Neural crest cell (in vitro differentiated cells): ENCODE data around the gene MAP2K7. TPM values are rescaled to one million over a fixed set of nuclear protein-coding genes. Genes with fewer than 3 reads are reported as not detected.
A peak's percentile ranks its signal among the peaks of the same experiment; 100 is the strongest.

Experiments
- DNase-seq: peaks from one replicate; pipeline ENCODE4 v3.0.0; 2021; ENCODE audit warnings: low read depth, mixed read lengths, low spot score
- H3K27ac Mint-ChIP-seq: one replicate; pipeline ENCODE4 v1.8.0; 2021; ENCODE audit warnings: mild to moderate bottlenecking, mixed read lengths; ENCODE audit not compliant: unreplicated experiment
- H3K27me3 Mint-ChIP-seq: 2 replicates; pipeline ENCODE4 v1.8.0; 2021; ENCODE audit warnings: low read depth, mild to moderate bottlenecking, mixed read lengths
- H3K36me3 Mint-ChIP-seq: 2 replicates; pipeline ENCODE4 v1.8.0; 2021; ENCODE audit warnings: low read depth, mild to moderate bottlenecking, mixed read lengths
- H3K4me1 Mint-ChIP-seq: 2 replicates; pipeline ENCODE4 v1.8.0; 2021; ENCODE audit warnings: mixed read lengths
- H3K4me3 Mint-ChIP-seq: one replicate; pipeline ENCODE4 v1.8.0; 2021; ENCODE audit warnings: mild to moderate bottlenecking, mixed read lengths
- H3K9me3 Mint-ChIP-seq: 2 replicates; pipeline ENCODE4 v1.8.0; 2021; ENCODE audit warnings: mixed read lengths
- total RNA-seq: library from RNA; stranded (reverse); gene quantifications from 2 replicates; pipeline ENCODE4 v1.2.1, GENCODE V29; 2021
- TF ChIP-seq, protein P1 (sequence below): fragments of 200-600 bp; sonication (generic); conservative IDR thresholded peaks from 2 replicates; pipeline ENCODE4 v1.5.0; 2021; ENCODE audit warnings: antibody characterized with exemption, mild to moderate bottlenecking

The MAP2K7 gene
- total RNA-seq, 1 donor from 2014 or later: 50.7 TPM

- TF ChIP-seq, protein P1, sequence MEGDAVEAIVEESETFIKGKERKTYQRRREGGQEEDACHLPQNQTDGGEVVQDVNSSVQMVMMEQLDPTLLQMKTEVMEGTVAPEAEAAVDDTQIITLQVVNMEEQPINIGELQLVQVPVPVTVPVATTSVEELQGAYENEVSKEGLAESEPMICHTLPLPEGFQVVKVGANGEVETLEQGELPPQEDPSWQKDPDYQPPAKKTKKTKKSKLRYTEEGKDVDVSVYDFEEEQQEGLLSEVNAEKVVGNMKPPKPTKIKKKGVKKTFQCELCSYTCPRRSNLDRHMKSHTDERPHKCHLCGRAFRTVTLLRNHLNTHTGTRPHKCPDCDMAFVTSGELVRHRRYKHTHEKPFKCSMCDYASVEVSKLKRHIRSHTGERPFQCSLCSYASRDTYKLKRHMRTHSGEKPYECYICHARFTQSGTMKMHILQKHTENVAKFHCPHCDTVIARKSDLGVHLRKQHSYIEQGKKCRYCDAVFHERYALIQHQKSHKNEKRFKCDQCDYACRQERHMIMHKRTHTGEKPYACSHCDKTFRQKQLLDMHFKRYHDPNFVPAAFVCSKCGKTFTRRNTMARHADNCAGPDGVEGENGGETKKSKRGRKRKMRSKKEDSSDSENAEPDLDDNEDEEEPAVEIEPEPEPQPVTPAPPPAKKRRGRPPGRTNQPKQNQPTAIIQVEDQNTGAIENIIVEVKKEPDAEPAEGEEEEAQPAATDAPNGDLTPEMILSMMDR: no peak
- H3K27ac Mint-ChIP-seq: no peak overlapping the region
- H3K4me1 Mint-ChIP-seq: peaks cover 27% of the 10 kb centered on the region
- no peaks in the 10 kb centered on the region for H3K9me3 Mint-ChIP-seq
- no peak for DNase-seq
- H3K4me3 Mint-ChIP-seq: peak overlapping the region; percentile 91
- H3K36me3 Mint-ChIP-seq: no peaks in the 10 kb centered on the region
- peaks cover 24% of the 10 kb centered on the region for H3K27me3 Mint-ChIP-seq
Observed at GRCh38 chr19:7923295-7924191, 19.9 kb downstream of the MAP2K7 start.

DNA sequence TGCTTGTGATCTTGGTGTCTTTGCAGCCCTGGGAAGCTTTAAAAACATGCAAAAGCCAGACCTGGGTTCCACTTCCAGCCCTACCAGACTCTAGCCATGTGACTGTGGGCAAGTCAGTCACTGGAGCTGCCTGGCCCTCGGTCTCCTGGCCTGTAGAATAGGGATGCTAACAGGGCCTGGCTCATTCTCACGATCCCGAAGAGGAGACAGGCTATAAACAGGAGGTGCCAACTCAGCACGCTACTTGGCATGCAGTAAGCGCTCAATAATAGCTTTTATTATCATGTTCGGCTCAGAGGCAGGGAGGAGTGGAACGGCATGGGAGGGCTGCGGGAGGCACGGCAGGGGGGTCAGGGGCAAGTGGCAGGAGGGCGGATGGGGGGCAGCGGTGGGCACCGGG, 20.6 kb downstream of the MAP2K7 start:
- peak overlapping the region; percentile 91 for H3K4me3 Mint-ChIP-seq

DNA sequence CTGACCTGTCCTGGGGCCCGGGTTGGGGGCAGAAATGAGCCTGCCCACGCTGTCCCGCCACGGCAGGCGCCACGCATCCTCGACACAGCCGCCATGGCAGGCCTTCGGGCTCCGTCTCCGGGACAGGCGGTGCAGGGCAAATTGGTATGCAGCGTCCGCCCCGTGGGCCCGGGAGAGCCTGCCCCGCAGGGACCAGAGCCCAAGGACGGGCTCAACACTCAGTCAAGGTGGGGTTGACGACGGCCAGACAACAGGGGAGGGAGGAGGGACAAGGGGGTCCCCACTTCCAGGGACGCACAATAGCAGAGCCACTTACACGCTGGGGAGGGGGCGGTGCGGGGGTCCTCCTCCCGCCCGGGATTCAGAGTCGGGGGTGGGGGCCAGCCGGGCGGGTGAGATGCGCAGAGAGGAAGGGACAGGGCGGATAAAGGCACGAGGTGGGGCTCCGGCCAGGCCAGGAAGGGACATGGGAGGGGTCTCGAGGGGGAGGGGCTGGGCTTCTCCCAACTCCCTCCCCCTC, 21.0 kb downstream of the MAP2K7 start:
- no peaks in the 10 kb centered on the region for H3K36me3 Mint-ChIP-seq
- peaks cover 29% of the 10 kb centered on the region for H3K4me1 Mint-ChIP-seq
- DNase-seq: no peak
- H3K4me3 Mint-ChIP-seq: peak overlapping the region; percentile 73
- peaks cover 16% of the 10 kb centered on the region for H3K27me3 Mint-ChIP-seq
- TF ChIP-seq, protein P1: no peak
- H3K9me3 Mint-ChIP-seq: no peaks in the 10 kb centered on the region
- no peak overlapping the region for H3K27ac Mint-ChIP-seq

More for the DNA sequence above, 20.6 kb downstream of the MAP2K7 start:
- Mint-ChIP-seq H3K27ac (no peak overlapping the region), H3K27me3 (peaks cover 20% of the 10 kb centered on the region), H3K9me3 (no peaks in the 10 kb centered on the region), H3K4me1 (peaks cover 32% of the 10 kb centered on the region), H3K36me3 (no peaks in the 10 kb centered on the region)
- no peak for DNase-seq
- TF ChIP-seq, protein P1: no peak

- DNase-seq: peak; percentile 98
- H3K9me3 Mint-ChIP-seq: no peaks in the 10 kb centered on the region
- H3K36me3 Mint-ChIP-seq: no peaks in the 10 kb centered on the region
- peaks cover 24% of the 10 kb centered on the region for H3K4me1 Mint-ChIP-seq
- H3K27ac Mint-ChIP-seq: peak overlapping the region; percentile 98
- peak overlapping the region; percentile 96 for H3K4me3 Mint-ChIP-seq
- TF ChIP-seq, protein P1: peak; percentile 97
- H3K27me3 Mint-ChIP-seq: peaks cover 12% of the 10 kb centered on the region
Observed at GRCh38 chr19:7925171-7925851, 21.6 kb downstream of the MAP2K7 start.

DNA sequence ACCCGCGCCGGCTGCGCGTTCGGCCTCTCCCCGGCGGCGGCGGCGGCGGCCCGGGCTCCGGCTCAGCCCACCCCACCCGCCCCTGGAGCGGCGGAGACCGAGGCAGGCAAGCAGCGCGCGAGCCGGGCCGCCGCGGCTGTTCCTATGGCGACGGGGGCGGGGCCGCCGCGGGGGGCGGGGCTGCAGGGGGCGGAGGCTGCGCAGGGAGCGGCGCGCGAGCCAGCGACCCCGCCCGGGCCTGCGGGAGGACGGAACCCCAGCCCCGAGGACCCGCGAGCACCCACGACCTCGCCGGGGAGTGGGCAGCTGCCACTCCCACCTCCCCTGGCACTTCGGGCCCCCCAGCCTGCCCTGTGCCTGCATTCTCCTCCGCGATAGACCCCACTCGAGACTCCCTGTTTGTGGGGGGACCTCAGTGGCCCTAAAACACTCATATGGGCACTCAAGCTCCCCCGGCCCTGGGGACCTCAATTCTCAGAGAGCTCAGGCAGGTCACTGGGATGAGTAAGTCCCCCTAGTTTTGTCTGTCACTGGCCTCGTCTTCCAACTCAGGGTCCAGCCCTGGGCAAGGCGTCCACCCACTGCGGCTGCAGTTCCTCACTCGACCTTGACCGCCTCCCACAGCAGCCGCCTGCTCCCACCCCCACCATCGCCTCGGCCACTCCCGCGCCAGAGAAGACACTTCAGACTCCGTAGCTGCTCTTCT, 22.5 kb downstream of the MAP2K7 start, which contains the start of gene CTXN1:
Gene CTXN1 (minus strand): TSS at position 115 of the 706 bp plus-strand sequence. CDS start 597 bp downstream, outside the sequence.
- Mint-ChIP-seq H3K4me1 (peaks cover 19% of the 10 kb centered on the region), H3K27ac (peak within 1 kb of the TSS; percentile 98), H3K27me3 (peaks cover 8% of the 10 kb centered on the region), H3K4me3 (peak within 1 kb of the TSS; percentile 96), H3K36me3 (no peaks in the 10 kb centered on the region), H3K9me3 (no peaks in the 10 kb centered on the region)
- peak; percentile 78 for DNase-seq
- TF ChIP-seq, protein P1: peak; percentile 42
